H1 (cell line): ENCODE measurements around the gene TLX1. TPM values are rescaled to one million over a fixed set of nuclear protein-coding genes. Genes with fewer than 3 reads are reported as not detected.

ENCODE experiments used
- TAF7 ChIP-seq: optimal IDR thresholded peaks from 2 replicates; pipeline ENCODE3; 2011; ENCODE audit warnings: low read depth, mild to moderate bottlenecking, inconsistent platforms, low read length, moderate library complexity, borderline replicate concordance
- polyA plus RNA-seq, 7 experiments: library from polyadenylated mRNA; depleted of rRNA in 3 of 7; stranded (reverse) in 5 of 7; unstranded in 2 of 7; fragments of >200 nt in 5 of 7; fragments of 200-250 nt in 2 of 7; gene quantifications; 1 replicate in 5 of 7; 2 replicates in 1 of 7; 4 replicates in 1 of 7; pipeline versions ENCODE4 v1.2.1 to v1.2.3, GENCODE V29; 2011 to 2013; ENCODE audit warnings: missing spikeins in 2 of 7, mixed read lengths in 2 of 7
- total RNA-seq: library from RNA; stranded (reverse); fragmentation: NEBNext Ultra II Directional; extraction: Animal tissue kit (Norgen Biotek cat#: 25700); gene quantifications from 2 replicates; pipeline ENCODE4 v1.2.1, GENCODE V29; 2021

TLX1 gene
- total and polyA plus RNA-seq, 2 of the 8 experiments (the other 6 are each of a cell fraction or from before 2014, with no cell fraction given) = not detected

- no peak for TF ChIP-seq TAF7
Observed at GRCh38 chr10:101121654-101122031, 9.5 kb upstream of the TLX1 start (continued).
